ENCODE measurements around the gene SULT1C4. TPM values are rescaled to one million over a fixed set of nuclear protein-coding genes. Genes with fewer than 3 reads are reported as not detected.

The SULT1C4 gene
- 0.86 and 0.96 TPM in 2 replicates for total RNA-seq (2021)
- long read RNA-seq, partial matches to known transcripts = 0 of 1 reads
- long read RNA-seq, other reads (novel, unspliced or antisense) = 0 of 1 reads

DNA sequence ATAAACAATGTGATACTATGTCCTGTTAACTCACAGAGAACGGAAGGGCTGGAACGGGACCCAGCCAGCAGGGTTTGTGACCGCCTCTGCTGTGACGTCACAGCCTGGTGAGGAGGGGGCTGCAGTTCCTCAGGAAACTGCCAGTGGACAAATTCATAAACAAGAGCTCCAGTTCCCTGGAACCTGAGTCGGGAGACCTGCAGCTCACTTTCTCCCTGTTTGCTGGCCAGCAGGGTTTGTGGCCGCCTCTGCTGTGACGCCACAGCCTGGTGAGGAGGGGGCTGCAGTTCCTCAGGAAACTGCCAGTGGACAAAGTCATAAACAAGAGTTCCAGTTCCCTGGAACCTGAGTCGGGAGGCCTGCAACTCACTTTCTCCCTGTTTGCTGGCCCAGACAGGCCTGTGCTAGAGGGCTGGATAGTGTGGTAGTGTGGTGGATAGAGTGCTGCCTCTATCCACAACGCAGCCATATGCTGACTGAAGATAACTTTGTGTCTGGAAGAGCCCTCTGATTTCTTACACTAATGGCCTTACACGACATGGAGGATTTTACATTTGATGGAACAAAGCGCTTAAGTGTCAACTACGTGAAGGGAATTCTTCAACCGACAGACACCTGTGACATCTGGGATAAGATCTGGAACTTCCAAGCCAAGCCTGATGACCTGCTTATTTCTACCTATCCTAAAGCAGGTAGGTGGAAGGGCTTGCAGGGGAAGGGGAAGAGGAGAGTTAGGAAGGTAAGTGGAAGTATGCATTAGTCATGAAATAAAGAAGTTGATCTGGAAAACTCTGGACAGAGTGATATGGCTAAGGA lies at the start of gene SULT1C4:
Gene SULT1C4 (plus strand): TSS at position 140 of the 816 bp plus-strand sequence. CDS start 384 bp downstream, at position 524.
- H4K8ac ChIP-seq (replicated peaks; ENCODE audit: insufficient read length, low read depth, low read length) = no peak within 1 kb of the TSS
- DNase-seq = peak; percentile 55
- H2BK15ac ChIP-seq (ENCODE audit: low read depth, low read length) = no peak within 1 kb of the TSS
- H3K9me3 ChIP-seq (ENCODE audit: control insufficient read depth, low read depth, low read length) = no peaks in the 10 kb centered on the region
- no peak within 1 kb of the TSS for H3K9ac ChIP-seq (ENCODE audit: extremely low read depth, insufficient read length, low read length)
- no peak within 1 kb of the TSS for H4K91ac ChIP-seq (ENCODE audit: insufficient read length, low read depth, low read length)
- H4K5ac ChIP-seq (ENCODE audit: insufficient read length, low read depth, low read length) = no peak within 1 kb of the TSS
- no peak within 1 kb of the TSS for H3K4ac ChIP-seq (ENCODE audit: low read depth, low read length)
- H2BK5ac ChIP-seq (ENCODE audit: insufficient read length, low read length) = no peak within 1 kb of the TSS
- H3K27me3 ChIP-seq (ENCODE audit: insufficient read depth, low read length) = no peaks in the 10 kb centered on the region
- no peak within 1 kb of the TSS for H2BK12ac ChIP-seq (ENCODE audit: insufficient read length, low read depth, low read length)
- H3K27ac ChIP-seq (ENCODE audit: insufficient read length, low read depth, low read length) = no peak within 1 kb of the TSS
- H3K4me2 ChIP-seq (ENCODE audit: insufficient read depth, insufficient read length, low read length) = no peak within 1 kb of the TSS
- peak within 1 kb of the TSS in 1 of 2 experiments; percentile 5; a peak in 1 of 5 replicates for H3K4me3 Mint-ChIP-seq
- H3K23me2 ChIP-seq (ENCODE audit: insufficient read length, low read depth, low read length, poor library complexity, severe bottlenecking) = no peaks in the 10 kb centered on the region
- H2AK5ac ChIP-seq (ENCODE audit: insufficient read length, low read length) = no peak within 1 kb of the TSS
- WGBS (ENCODE audit: extremely low coverage, insufficient read length, low lambda C conversion rate) = no CpG with 5 or more reads among the region's 13 CpGs
- H3K27me3 Mint-ChIP-seq (ENCODE audit: low read depth) = no peaks in the 10 kb centered on the region; the same call in 1 of the 2 replicates
- no peak within 1 kb of the TSS for H3T11ph ChIP-seq (ENCODE audit: low read length)
- TF ChIP-seq, protein P1, sequence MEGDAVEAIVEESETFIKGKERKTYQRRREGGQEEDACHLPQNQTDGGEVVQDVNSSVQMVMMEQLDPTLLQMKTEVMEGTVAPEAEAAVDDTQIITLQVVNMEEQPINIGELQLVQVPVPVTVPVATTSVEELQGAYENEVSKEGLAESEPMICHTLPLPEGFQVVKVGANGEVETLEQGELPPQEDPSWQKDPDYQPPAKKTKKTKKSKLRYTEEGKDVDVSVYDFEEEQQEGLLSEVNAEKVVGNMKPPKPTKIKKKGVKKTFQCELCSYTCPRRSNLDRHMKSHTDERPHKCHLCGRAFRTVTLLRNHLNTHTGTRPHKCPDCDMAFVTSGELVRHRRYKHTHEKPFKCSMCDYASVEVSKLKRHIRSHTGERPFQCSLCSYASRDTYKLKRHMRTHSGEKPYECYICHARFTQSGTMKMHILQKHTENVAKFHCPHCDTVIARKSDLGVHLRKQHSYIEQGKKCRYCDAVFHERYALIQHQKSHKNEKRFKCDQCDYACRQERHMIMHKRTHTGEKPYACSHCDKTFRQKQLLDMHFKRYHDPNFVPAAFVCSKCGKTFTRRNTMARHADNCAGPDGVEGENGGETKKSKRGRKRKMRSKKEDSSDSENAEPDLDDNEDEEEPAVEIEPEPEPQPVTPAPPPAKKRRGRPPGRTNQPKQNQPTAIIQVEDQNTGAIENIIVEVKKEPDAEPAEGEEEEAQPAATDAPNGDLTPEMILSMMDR (conservative IDR thresholded peaks at IDR 0.05) = no peak
- H3K18ac ChIP-seq (ENCODE audit: insufficient read length, low read depth, low read length) = no peak within 1 kb of the TSS
- H2AFZ ChIP-seq (ENCODE audit: low read length) = no peak within 1 kb of the TSS
- H3K9me3 Mint-ChIP-seq = no peaks in the 10 kb centered on the region
- H3K36me3 Mint-ChIP-seq (ENCODE audit: insufficient read depth in 1 of 3, low read depth in 3 of 3) = no peaks in the 10 kb centered on the region
- H2BK20ac ChIP-seq (ENCODE audit: low read depth, low read length, poor library complexity, severe bottlenecking) = no peak within 1 kb of the TSS
- H3K4me1 ChIP-seq (ENCODE audit: insufficient read depth, low read length) = no peaks in the 10 kb centered on the region; the same call in 1 of the 2 replicates
- peak within 1 kb of the TSS; percentile 9 to 83 (median 34); a peak in 5 of 7 replicates for H3K27ac Mint-ChIP-seq
- no peak within 1 kb of the TSS for H3K23ac ChIP-seq (ENCODE audit: insufficient read length, low read depth, low read length)
- H3K79me1 ChIP-seq (ENCODE audit: insufficient read depth, low read depth, low read length, poor library complexity, severe bottlenecking) = no peaks in the 10 kb centered on the region
- peak within 1 kb of the TSS; percentile 66; the same call in 1 of the 2 replicates for H3K14ac ChIP-seq (ENCODE audit: insufficient read depth, low read length)
- H3K4me1 Mint-ChIP-seq = peaks cover 56 to 57% of the 10 kb centered on the region in 2 experiments
- H2BK120ac ChIP-seq (ENCODE audit: low read depth, low read length, poor library complexity, severe bottlenecking) = no peak within 1 kb of the TSS
- H4K20me1 ChIP-seq (ENCODE audit: control insufficient read depth, insufficient read depth, insufficient read length) = no peaks in the 10 kb centered on the region
- no peak within 1 kb of the TSS for H3K56ac ChIP-seq (ENCODE audit: insufficient read length, low read depth, low read length)
- no peaks in the 10 kb centered on the region for H3K79me2 ChIP-seq (ENCODE audit: insufficient read depth, low read length)

Data from H9 (cell line).